Activated CD8-positive, alpha-beta memory T cell treated with anti-CD3 and anti-CD28 coated beads, Interleukin-2, amount 50 U/mL, for 1 hour (primary cell): ENCODE measurements around the gene PRRG2.
"Not testable (repeated sequence)": the region's sequence is repeated elsewhere in the genome, so short reads cannot be mapped to it uniquely, and the experiment has no call there.

ENCODE experiments used
- DNase-seq: peaks from one replicate; pipeline ENCODE4 v3.0.0-alpha.2; 2020; ENCODE audit errors: extremely low read depth

Gene PRRG2

DNA sequence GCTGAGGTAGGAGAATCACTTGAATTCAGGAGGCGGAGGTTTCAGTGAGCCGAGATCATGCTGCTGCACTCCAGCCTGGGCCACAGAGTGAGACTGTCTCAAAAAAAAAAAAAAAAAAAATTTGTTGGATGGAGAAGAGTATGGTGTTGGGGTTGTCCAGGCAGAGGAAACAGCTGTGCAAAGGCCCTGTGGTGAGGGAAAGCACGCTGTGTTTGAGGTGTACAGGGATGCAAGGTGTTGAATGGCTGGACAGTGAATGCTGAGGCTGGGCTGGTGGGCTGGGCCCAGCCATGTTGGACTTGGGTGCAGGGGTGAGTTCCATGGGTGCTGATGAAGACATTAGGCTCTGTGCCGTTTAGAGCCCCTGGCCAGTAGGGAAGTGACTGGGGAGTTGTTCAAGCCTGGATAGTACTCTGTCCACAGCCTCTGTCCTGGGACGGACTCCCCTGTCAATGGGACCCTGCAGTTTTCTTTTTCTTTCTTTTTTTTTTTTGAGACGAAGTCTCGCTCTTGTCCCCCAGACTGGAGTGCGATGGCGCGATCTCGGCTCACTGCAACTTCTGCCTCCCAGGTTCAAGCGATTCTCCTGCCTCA lies 28.5 kb downstream of the PRRG2 start:
- DNase-seq, result no peak

DNA sequence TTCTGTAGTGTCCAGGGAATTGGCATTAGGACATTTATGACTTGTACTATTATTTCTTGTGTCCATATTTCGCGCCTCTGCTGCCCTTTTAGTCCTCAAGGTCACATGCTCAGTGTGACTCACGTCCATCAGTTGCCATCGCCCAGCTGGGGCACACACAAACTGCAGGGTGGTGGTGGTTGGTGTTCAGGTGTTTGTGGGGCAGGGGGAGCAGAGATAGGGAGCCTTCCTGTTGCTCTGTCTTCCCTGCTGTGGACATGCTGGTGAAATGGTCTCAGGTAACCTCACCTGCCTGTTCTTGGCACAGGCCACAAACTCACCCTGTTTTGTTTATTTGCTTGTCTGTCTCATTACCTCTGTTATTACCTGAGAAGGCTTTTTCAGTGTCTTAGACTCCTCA lies 32.3 kb downstream of the PRRG2 start:
- DNase-seq, result no peak

DNA sequence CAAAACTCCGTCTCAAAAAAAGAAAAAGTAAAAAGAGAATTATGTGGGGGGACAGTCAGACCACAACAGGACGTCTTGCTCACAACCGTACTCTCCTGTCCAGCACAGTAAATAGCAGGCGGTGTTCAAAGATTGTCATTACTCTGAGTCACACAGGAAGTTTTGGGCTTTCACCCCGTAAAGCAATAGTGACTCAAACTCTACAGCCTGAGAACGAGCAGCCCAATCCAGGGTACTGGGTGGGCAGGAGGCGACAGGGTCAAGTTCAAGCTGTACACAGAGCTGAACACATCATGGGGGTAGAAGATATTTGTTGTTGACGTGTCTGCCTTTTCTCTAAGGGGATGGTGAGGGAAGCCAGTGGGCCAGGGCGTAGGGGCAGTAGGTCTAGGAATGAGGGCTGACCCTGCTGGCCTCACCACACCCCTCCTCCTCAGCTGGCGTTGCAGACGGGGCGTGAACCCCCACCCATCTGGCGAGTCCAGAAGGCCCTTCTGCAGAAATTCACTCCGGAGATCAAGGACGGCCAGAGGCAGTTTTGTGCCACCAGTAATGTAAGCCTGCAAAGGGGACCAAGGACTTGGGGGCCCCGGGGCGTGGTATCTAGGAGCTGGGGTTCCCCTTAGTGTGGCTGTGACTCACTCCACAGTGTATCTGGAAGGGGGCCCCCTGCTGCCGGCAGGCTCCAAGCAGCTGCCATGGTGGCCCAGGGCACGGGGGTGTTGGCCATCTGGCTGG lies 33.1 kb downstream of the PRRG2 start:
- no peak for DNase-seq

DNA sequence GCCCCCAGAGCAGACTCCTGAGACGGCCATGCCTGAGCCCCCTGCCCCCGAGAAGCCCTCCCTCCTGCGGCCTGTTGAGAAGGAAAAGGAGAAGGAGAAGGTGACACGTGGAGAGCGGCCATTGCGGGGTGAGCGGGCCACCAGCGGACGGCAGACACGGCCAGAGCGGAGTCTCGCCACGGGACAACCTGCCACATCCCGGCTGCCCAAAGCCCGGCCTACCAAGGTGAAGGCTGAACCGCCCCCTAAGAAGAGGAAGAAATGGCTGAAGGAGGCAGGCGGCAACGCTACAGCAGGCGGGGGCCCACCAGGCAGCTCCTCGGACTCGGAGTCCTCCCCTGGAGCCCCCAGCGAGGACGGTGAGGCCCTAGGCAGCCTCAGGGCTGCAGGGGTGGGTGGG lies 34.7 kb downstream of the PRRG2 start:
- no peak for DNase-seq

DNA sequence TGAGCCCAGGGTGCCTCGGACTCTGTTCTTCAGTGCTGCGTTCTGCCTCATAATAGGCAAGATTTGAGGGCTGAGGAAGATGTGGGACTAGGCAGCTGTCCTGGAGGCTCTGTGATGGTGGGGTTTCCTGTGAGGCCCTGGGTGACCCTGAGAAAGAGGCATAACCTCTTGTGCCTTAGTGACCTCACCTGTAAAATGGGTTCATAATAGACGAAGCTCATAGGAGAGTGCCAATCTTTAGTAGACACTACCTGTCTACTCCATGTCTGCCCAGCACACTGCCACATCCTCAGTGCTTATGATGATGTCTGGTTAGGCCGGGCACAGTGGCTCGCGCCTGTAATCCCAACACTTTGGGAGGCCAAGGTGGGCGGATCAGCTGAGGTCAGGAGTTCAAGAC lies 35.4 kb downstream of the PRRG2 start:
- no peak for DNase-seq

DNA sequence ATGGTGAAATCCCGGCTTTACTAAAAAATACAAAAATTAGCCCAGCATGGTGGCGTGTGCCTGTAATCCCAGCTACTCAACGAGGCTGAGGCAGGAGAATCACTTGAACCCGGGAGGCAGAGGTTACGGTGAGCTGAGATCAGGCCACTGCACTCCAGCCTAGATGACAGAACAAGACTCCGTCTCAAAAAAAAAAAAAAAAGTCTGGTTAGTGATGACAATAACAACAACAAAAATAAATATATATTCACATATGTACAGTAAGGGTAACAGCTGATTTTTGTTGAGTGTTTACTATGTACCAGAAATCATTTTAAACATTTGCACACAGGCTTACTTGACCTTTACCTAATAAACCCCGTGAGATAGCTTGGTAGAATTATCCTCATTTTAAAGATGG lies 35.8 kb downstream of the PRRG2 start:
- DNase-seq, result no peak

DNA sequence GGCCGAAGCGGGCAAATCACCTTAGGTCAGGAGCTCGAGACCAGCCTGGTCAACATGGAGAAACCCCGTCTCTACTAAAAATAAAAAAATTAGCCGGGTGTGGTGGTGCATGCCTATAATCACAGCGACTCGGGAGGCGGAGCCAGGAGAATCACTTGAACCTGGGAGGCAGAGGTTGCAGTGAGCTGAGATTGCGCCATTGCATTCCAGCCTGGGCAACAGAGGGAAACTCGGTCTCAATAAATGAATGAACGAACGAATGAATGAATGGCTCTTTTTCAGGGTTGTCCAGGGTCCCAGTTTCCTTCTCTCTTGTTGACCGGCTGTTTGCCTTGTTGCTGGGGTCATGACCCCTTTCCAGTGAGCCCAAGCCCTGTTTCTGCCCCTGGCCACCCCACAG lies 36.7 kb downstream of the PRRG2 start:
- not testable (repeated sequence) for DNase-seq

DNA sequence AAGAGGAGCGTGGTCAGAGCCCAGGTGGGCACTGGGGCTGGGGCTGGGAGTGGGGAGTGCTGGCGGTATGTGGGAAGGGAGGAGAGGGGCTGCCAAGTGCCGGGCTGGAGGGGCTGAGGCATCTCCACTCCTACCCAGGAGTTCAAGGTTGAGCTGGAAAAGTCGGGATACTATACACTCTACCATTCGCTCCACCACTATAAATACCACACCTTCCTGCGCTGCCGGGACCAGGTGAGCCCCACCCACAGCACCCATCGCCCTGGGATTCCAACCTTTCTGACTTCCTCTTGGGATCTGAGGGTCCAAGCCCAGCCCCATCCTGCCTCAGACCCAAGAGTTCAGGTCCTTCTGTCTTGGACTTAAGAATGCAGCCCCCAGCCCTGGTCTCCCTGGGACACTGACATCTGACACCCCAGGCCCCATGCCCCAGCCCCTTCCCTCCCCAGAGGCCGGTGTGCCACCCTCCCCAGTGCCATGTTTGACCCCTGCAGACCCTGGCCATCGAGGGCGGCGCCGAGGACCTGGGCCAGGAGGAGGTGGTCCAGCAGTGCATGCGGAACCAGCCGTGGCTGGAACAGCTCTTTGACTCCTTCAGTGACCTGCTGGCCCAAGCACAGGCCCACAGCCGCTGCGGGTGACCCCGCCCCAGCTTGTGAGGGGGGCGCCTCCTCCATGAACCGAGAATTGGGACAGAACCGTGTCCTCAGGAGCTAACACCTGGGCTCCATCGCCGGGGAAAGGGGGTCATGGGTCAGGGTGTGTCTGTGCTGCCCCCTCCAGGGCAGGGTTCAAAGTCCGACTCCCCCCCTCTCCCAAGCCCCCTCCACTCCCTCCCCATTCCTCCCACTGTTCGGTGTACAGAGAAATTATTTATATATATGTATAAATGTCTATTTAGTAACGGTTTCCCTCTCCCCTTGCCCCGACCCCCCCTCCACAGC lies 44.1 kb downstream of the PRRG2 start:
- DNase-seq, result no peak

DNA sequence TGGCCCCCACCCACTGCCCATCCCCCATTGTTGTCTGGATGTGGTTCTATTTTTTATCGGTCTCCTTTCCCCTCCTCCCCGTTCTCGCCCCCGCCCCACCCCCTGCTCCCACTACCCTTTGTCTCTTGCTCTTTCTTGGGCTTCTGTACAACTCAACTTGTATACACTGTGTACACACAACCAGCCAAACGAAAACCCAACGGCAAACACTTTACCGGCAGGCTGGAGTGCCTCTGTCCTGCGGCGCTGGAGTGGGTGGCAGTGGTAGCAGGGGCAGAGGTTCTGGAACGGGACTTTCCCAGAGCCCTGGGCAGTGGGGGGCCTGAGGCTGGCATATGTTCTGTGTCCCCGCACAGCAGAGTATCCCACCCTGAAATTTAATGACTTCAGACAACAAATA lies 45.1 kb downstream of the PRRG2 start:
- no peak for DNase-seq

DNA sequence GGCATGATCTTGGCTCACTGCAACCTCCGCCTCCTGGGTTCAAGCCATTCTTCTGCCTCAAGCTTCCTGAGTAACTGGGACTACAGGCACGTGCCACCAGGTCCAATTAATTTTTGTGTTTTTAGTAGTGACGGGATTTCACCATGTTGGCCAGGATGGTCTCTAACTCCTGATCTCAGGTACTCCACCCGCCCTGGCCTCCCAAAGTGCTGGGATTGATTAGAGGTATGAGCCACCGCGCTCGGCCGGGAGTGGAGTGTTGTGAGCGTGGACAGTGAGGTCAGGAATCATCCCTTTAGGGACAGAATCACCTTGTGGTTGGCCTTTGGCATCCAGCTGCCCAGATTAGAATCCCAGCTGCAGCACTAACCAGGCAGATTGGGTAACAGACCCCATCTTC lies 48.5 kb downstream of the PRRG2 start:
- no peak for DNase-seq

DNA sequence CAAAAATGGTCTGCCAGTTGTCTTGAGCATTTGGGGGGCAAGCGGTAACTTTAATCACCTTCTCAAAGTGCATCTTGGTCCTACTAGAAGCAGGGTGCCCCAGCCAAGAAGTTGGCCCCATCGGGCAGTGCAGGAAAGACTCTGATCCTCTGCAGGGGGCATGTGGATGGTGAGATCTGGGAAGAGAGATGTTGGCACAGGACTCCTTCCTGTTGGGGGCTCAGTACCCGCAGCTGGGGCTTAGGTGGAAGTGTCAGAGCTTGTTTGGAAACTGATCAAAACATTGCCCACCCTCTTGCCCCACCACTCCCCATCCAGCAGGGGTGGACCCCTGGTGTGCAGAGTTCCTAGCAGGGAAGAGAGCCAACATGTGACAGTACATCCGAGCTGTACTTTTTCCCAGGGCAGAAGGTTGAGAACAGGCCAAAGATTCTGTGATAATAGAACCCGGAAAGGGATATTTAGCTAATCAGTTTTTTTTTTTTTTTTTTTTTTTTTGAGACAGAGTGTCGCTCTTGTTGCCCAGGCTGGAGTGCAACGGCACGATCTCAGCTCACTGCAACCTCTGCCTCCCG lies 50.0 kb downstream of the PRRG2 start:
- DNase-seq, result no peak

DNA sequence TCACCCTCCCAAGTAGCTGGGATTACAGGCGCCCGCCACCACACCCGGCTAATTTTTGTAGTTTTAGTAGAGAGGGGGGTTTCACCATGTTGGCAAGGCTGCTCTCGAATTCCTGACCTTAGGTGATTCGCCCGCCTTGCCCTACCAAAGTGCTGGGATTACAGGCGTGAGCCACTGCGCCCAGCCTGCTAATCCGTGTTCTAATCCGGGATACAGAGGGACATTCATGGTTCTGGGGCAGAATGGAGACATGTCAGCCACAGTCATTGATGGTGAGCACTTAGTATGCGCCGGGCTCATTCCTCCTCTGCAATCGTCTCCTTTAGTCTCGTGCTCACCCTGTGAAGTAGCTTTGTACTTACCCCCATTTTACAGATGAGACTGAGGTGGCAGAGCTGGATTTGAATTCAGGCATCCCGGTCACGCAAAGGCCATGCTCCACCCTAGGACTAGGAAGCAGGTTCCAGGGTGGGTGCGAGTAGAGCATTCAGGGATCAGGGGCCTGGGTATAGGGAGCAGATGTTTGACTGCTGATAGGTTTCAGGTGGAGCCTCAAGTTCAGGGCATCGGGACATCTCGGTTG lies 50.6 kb downstream of the PRRG2 start:
- DNase-seq, result no peak

DNA sequence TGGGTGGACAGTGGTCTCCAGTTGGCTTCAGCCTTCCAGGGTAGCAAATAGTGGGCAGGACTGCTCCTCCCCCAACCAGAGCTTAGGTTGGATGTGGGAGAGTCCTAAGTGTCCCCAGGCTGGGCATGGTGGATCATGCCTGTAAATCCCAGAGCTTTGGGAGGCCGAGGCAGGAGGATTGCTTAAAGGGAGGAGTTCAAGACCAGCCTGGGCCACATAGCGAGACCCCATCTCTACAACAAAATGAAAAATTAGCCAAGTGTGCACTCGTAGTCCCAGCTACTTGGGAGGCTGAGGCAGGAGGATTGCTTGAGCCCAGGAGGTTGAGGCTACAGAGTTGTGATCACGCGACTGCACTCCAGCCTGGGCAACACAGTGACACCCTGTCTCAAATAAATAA lies 51.5 kb downstream of the PRRG2 start:
- no peak for DNase-seq

DNA sequence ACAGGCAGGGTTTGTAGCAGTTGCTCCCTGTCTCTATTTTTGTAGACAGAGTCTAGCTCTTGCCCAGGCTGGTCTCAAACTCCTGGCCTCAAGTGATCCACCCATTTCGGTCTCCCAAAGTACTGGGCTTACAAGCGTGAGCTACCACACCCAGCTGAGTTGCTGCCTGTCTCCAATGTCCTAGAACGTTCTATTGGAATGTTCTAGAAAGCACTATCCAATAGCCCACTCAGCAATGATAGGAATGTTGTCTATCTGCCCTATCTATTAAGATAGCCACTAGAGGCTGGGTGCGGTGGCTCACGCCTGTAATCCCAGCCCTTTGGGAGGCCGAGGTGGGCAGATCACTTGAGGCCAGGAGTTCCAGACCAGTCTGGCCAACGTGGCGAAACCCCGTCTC lies 52.2 kb downstream of the PRRG2 start:
- not testable (repeated sequence) for DNase-seq

DNA sequence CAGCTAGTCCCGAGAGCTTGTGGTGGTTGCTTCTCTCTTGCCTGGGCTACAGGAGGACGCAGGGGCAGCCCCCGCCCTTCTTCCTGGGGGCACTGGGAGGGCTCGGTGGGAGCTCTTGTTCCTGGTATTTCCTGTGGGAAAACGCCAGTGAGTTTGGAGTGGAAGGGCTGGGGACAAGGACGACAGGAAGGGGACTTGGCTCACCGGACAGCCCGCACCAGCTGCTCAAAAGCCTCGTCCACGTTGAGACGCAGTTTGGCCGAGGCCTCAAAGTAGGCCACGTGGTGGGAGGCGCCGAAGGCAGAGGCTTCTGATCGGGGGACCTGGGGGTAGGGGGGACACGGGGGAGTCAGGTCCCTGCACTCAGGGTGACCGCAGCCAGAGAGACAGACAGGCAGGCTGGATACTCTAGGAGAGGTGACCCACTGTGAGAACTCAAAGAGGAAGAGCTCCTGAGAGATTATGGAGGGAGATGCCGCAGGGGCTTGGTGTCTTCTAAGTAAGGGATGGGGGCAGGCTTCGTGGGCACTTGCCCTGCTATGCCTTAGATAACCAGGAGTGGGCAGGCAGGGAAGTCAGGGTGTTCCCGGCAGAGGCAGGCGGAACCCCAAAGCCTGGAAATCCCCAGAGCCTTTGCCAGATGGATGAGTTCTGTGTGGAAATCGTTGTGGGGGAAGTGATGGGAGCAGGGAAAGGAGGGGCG lies 54.6 kb downstream of the PRRG2 start:
- DNase-seq, result no peak

DNA sequence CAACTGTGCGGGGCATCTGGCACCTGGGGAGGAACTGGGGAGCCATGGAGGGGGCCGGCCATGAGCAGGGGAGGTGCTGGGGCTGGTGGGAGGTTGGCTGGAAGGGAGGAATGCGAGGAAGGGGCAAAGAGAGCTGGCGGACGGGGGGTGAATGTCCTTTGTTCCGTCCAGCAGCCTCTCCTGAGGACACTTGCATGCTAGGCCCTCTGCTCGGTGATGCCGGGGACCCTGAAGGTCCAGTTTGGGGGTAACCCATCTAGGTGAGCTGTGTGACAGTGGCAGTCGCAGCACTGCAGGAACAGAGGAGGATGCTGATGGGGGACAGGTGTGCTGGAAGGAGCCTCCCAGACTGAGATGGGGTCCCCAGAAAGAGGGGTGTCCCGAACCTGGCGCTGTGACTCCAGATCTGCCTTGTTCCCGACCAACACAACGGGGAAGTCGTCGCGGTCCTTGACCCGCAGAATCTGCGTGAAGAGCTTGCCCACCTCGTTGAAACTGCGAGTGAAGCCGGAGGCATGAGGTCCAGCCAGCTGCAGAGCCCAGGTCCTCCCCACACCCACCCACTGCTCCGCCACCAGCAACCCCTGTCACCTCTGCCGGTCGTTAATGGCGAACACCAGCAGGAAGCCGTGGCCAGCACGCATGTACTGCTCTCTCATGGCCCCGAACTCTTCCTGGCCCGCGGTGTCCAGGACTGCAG lies 55.3 kb downstream of the PRRG2 start:
- DNase-seq, result no peak

DNA sequence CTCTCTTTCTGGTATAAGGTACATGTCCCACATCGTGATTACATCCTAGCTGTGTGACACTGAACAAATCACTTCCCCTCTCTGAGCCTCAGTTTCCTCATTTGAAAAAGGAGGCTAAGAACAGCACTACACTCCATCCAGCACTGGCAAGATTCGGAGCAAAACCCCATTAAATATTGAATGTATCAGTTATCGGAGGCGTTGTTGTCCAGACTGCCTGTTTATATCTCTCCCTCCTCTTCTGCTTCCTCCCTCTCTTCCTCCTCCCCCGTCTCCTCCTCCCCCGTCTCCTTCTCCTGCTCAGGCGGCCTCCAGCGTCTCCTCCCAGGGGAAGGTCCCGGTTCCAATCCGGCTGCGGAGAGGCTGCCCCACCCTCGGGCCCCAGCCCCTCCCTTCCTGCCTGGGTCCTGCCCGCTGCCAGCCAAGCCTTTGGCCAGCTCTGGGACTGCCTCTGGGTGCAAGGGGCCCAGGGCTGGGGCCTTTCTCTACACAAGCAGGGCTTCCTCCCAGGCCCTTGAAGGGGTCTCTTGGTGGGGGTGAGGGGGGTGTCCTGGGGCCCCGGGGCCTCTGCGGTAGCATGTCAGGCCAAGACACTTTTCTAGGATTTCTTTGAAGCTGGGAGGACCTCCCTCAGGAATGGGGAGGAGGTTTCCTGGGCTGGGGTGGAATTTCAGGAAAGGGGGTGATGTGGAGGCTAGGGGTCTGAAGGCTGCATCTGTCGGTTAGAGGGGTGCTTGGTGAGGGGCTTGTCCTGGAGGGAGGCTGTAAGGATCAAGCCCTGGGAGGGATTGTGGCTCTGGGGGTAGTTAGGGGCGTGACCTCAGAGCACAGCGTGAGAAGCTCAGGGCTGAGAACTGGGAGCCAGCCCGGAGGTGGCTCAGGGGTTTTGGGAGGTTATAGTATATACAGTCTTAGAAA lies 57.0 kb downstream of the PRRG2 start:
- DNase-seq, result no peak

DNA sequence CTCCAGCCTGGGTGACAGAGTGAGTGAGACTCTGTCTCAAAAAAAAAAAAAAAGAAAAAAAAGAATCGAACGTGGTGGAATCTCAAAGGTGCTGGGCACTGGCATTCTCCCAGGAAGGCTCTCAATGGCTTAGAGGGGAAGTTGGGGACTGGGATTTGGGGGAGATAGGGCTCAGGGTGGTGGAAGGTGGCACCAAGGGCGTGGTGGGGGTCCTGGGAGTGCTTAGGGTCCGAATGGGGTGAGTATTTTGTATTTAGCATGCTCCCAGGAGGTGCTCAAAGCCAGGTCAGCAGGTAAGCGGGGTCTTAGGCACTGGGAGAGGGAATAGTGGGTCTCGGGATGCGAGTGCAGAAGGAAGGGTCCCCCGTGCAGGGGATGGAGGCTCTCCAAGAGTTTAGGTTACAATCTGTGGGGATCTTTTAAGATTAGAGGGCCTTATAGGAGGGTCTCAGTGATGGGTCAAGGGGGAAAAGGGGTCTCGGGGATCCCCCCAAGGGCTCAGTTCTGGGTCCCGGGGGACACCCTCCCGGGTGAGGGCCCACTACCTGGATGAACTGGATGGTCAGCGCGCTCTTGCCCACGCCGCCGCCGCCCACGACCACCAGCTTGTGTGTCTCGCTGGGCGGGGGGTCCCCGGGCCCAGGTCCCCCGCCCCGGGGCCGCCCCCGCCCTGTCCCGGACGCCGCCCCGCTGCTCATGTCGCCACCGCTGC lies 58.4 kb downstream of the PRRG2 start:
- no peak for DNase-seq
